GM12878 (cell line): Measurements from ENCODE around the gene CFAP65. TPM values are rescaled to one million over a fixed set of nuclear protein-coding genes. Genes with fewer than 3 reads are reported as not detected.

Source experiments
- BRCA1 ChIP-seq: IDR thresholded peaks from 2 replicates; pipeline ENCODE4 v1.6.1; 2011; ENCODE audit warnings: low read depth, low read length, improper control_type of control experiment
- CREB1 ChIP-seq: IDR thresholded peaks from 2 replicates; pipeline ENCODE4 v1.6.1; 2012; ENCODE audit warnings: low read depth, mild to moderate bottlenecking, inconsistent platforms
- CTCF ChIP-seq, 3 experiments: IDR thresholded peaks in 2 of 3; conservative IDR thresholded peaks in 1 of 3; 2 replicates each; pipeline ENCODE4 v1.5.1; 2011; ENCODE audit warnings: low read depth in 3 of 3, low read length in 3 of 3, mild to moderate bottlenecking in 3 of 3, control low read depth in 2 of 3, moderate library complexity in 2 of 3, inconsistent platforms in 1 of 3, mixed read lengths in 1 of 3; ENCODE audit not compliant: control insufficient read depth in 2 of 3, insufficient read depth in 1 of 3; ENCODE audit errors: extremely low read depth in 1 of 3
- E2F4 ChIP-seq: IDR thresholded peaks from 2 replicates; pipeline ENCODE4 v1.6.1; 2012; ENCODE audit warnings: low read depth, low read length, improper control_type of control experiment
- EP300 ChIP-seq, 2 experiments: fragments of 150-350 bp in 1 of 2; IDR thresholded peaks; 2 replicates each; pipeline ENCODE4 v1.6.1; 2011 to 2012; ENCODE audit warnings: low read depth in 2 of 2, low read length in 2 of 2, borderline replicate concordance in 1 of 2, improper control_type of control experiment in 1 of 2, inconsistent platforms in 1 of 2; ENCODE audit not compliant: control insufficient read depth in 1 of 2
- FOS ChIP-seq: IDR thresholded peaks from 3 replicates; pipeline ENCODE4 v1.6.1; 2011; ENCODE audit warnings: borderline replicate concordance; ENCODE audit not compliant: insufficient read length; ENCODE audit errors: extremely low read depth
- FOXK2 ChIP-seq: fragments of 450-650 bp; IDR thresholded peaks from 2 replicates; pipeline ENCODE4 v1.6.1; 2017; ENCODE audit warnings: mild to moderate bottlenecking, moderate library complexity
- FOXM1 ChIP-seq: IDR thresholded peaks from 2 replicates; pipeline ENCODE4 v1.6.1; 2012; ENCODE audit warnings: low read depth, mild to moderate bottlenecking, inconsistent platforms, low read length, moderate library complexity
- MEF2B ChIP-seq: fragments of 450-650 bp; IDR thresholded peaks from 2 replicates; pipeline ENCODE4 v1.6.1; 2018; ENCODE audit warnings: mild to moderate bottlenecking, moderate library complexity; ENCODE audit not compliant: partially characterized antibody, poor library complexity, severe bottlenecking
- NFXL1 ChIP-seq: fragments of 450-650 bp; IDR thresholded peaks from 2 replicates; pipeline ENCODE4 v1.6.1; 2017; ENCODE audit warnings: antibody characterized with exemption, mild to moderate bottlenecking, borderline replicate concordance
- PML ChIP-seq: IDR thresholded peaks from 2 replicates; pipeline ENCODE4 v1.6.1; 2012; ENCODE audit warnings: low read length, inconsistent platforms
- POLR2AphosphoS5 ChIP-seq: IDR thresholded peaks from 2 replicates; pipeline ENCODE4 v1.6.1; 2011; ENCODE audit warnings: mild to moderate bottlenecking, low read length, inconsistent platforms
- POU2F2 ChIP-seq: IDR thresholded peaks from 3 replicates; pipeline ENCODE4 v1.6.1; 2011; ENCODE audit warnings: low read depth, mild to moderate bottlenecking, low read length, borderline replicate concordance
- SPI1 ChIP-seq: IDR thresholded peaks from 2 replicates; pipeline ENCODE4 v1.6.1; 2011; ENCODE audit warnings: low read depth, mild to moderate bottlenecking, low read length, moderate library complexity, borderline replicate concordance; ENCODE audit not compliant: insufficient read depth
- SRF ChIP-seq, 2 experiments: IDR thresholded peaks; 2 replicates each; pipeline ENCODE4 v1.6.1; 2011; ENCODE audit warnings: low read depth in 2 of 2, low read length in 2 of 2, mild to moderate bottlenecking in 1 of 2, moderate library complexity in 1 of 2
- polyA plus RNA-seq, 11 experiments: library from polyadenylated mRNA; depleted of rRNA in 4 of 11; unstranded in 6 of 11; stranded (reverse) in 5 of 11; fragments of >200 nt; fragmentation: Nextera tagmentation in 4 of 11; fragmentation: Illumina TruSeq in 1 of 11; extraction: Ambion mirVana in 4 of 11; extraction: Trizol in 1 of 11; gene quantifications; 1 replicate in 1 of 11; 2 replicates in 10 of 11; pipeline versions ENCODE4 v1.2.1 to v1.2.3, GENCODE V29; 2011 to 2016; ENCODE audit warnings: inconsistent platforms in 2 of 11, missing spikeins in 2 of 11, low read depth in 1 of 11
- total RNA-seq, 4 experiments: library from RNA; depleted of rRNA in 3 of 4; stranded (reverse); fragments of >200 nt in 3 of 4; fragmentation: Illumina TruSeq in 1 of 4; extraction: Trizol in 1 of 4; gene quantifications; 2 replicates each; pipeline versions ENCODE4 v1.2.1 to v1.2.3, GENCODE V29; 2013 to 2021

CFAP65 gene
- total and polyA plus RNA-seq, 10 of the 15 experiments (the other 5 are each of a cell fraction or from before 2014, with no cell fraction given): not detected

- TF ChIP-seq E2F4 (no peak), FOS (no peak), SPI1 (peak; percentile 28; the same call in 1 of the 2 replicates), NFXL1 (no peak), SRF (IDR thresholded peaks at IDR 0.05; ENCODE audit: low read depth in 2 of 2, low read length in 2 of 2) (no peak), POU2F2 (no peak), FOXM1 (no peak), CREB1 (no peak), POLR2AphosphoS5 (no peak), BRCA1 (no peak), PML (no peak), EP300 (IDR thresholded peaks at IDR 0.05; ENCODE audit: borderline replicate concordance in 1 of 2, control insufficient read depth in 1 of 2, low read depth in 2 of 2, low read length in 2 of 2) (no peak), MEF2B (peak; percentile 61), CTCF (IDR thresholded peaks at IDR 0.05 in 2 of 3, conservative IDR thresholded peaks at IDR 0.05 in 1 of 3; ENCODE audit: control insufficient read depth in 2 of 3, extremely low read depth in 1 of 3, insufficient read depth in 1 of 3, low read depth in 3 of 3, low read length in 3 of 3) (no peak), FOXK2 (no peak)
Measured at GRCh38 chr2:219081701-219082331, 40.5 kb upstream of the CFAP65 start (continued).
